Fibroblast of lung (primary cell): Measurements from ENCODE around the gene KLHL25. TPM values are rescaled to one million over a fixed set of nuclear protein-coding genes. Genes with fewer than 3 reads are reported as not detected.

ENCODE experiments used
- DNase-seq, 2 donors: peaks; one replicate each; pipeline versions ENCODE4 v3.0.0 to v3.0.0-alpha.2; 2010; ENCODE audit warnings: low read depth in 2 of 2
- H2AFZ ChIP-seq: 2 replicates; pipeline ENCODE4 v1.5.1; 2012; ENCODE audit warnings: low read length, control low read depth, inconsistent platforms
- H3K27ac ChIP-seq: 2 replicates; pipeline ENCODE4 v1.5.1; 2011; ENCODE audit warnings: low read length, control low read depth; ENCODE audit not compliant: insufficient read depth
- H3K27me3 ChIP-seq: 2 replicates; pipeline ENCODE4 v1.5.1; 2011; ENCODE audit warnings: mild to moderate bottlenecking, low read length; ENCODE audit not compliant: control insufficient read depth, insufficient read depth
- H3K36me3 ChIP-seq: 2 replicates; pipeline ENCODE4 v1.5.1; 2011; ENCODE audit warnings: low read length; ENCODE audit not compliant: control insufficient read depth, insufficient read depth
- H3K4me1 ChIP-seq: 2 replicates; pipeline ENCODE4 v1.5.1; 2011; ENCODE audit warnings: low read length; ENCODE audit not compliant: control insufficient read depth, insufficient read depth; ENCODE audit errors: extremely low read depth
- H3K4me2 ChIP-seq: 2 replicates; pipeline ENCODE4 v1.5.1; 2011; ENCODE audit warnings: low read length, control low read depth; ENCODE audit not compliant: insufficient read depth; ENCODE audit errors: extremely low read depth
- H3K4me3 ChIP-seq, 4 experiments: fragments of 200-600 bp in 1 of 4; sonication (generic) in 1 of 4; replicated peaks in 1 of 4; 2 replicates each; pipeline ENCODE4 v1.5.1; 2011 to 2016; ENCODE audit warnings: low read length in 4 of 4, low read depth in 3 of 4, mild to moderate bottlenecking in 3 of 4, control low read depth in 2 of 4, inconsistent platforms in 1 of 4, mixed read lengths in 1 of 4; ENCODE audit not compliant: insufficient read depth in 1 of 4; ENCODE audit errors: control extremely low read depth in 1 of 4
- H3K79me2 ChIP-seq: 2 replicates; pipeline ENCODE4 v1.5.1; 2012; ENCODE audit warnings: mild to moderate bottlenecking, low read length, inconsistent platforms; ENCODE audit not compliant: control insufficient read depth, insufficient read depth
- H3K9ac ChIP-seq: 2 replicates; pipeline ENCODE4 v1.5.1; 2011; ENCODE audit warnings: mild to moderate bottlenecking, low read length, control low read depth; ENCODE audit not compliant: insufficient read depth
- H3K9me3 ChIP-seq: 2 replicates; pipeline ENCODE4 v1.5.1; 2012; ENCODE audit warnings: low read depth, low read length; ENCODE audit not compliant: control insufficient read depth, insufficient read depth
- H4K20me1 ChIP-seq: 2 replicates; pipeline ENCODE4 v1.5.1; 2011; ENCODE audit warnings: low read length; ENCODE audit not compliant: control insufficient read depth, insufficient read depth; ENCODE audit errors: extremely low read depth
- CTCF ChIP-seq, 2 donors: IDR thresholded peaks in 1 of 2; conservative IDR thresholded peaks in 1 of 2; 1 replicate in 1 of 2; 2 replicates in 1 of 2; pipeline ENCODE4 v1.5.1; 2011 to 2012; ENCODE audit warnings: low read length in 2 of 2, control low read depth in 1 of 2, inconsistent platforms in 1 of 2, low read depth in 1 of 2, mild to moderate bottlenecking in 1 of 2
- EZH2 ChIP-seq: IDR thresholded peaks from 2 replicates; pipeline ENCODE4 v1.5.1; 2012; ENCODE audit warnings: low read length, control low read depth, mild to moderate bottlenecking; ENCODE audit errors: missing control alignments
- polyA plus RNA-seq, 2 donors: library from polyadenylated mRNA; depleted of rRNA in 1 of 2; stranded (reverse) in 1 of 2; unstranded in 1 of 2; fragments of >200 nt; gene quantifications; 2 replicates each; pipeline ENCODE4 v1.2.1, GENCODE V29; 2011 to 2012; ENCODE audit warnings: missing spikeins in 1 of 2
- total RNA-seq: library from RNA; depleted of rRNA; stranded (reverse); fragments of >200 nt; gene quantifications from 2 replicates; pipeline ENCODE4 v1.2.1, GENCODE V29; 2014

Gene KLHL25
- total and polyA plus RNA-seq, 2 donors (not counting 1 experiment from before 2014, with no cell fraction given): 1.4 to 5.4 TPM

- no peak overlapping the region for H3K4me2 ChIP-seq
- DNase-seq: no peak
- no peak for TF ChIP-seq CTCF (conservative IDR thresholded peaks at IDR 0.05 in 1 of 2, IDR thresholded peaks at IDR 0.05 in 1 of 2; ENCODE audit: low read depth in 1 of 2, low read length in 2 of 2)
- no peak for TF ChIP-seq EZH2
- H3K9me3 ChIP-seq: no peaks in the 10 kb centered on the region
- H3K4me3 ChIP-seq: no peak overlapping the region
- H3K36me3 ChIP-seq: peaks cover 13% of the 10 kb centered on the region
- H3K27me3 ChIP-seq: no peaks in the 10 kb centered on the region
- H3K9ac ChIP-seq: no peak overlapping the region
- no peaks in the 10 kb centered on the region for H3K79me2 ChIP-seq
- H3K4me1 ChIP-seq: no peaks in the 10 kb centered on the region
- H3K27ac ChIP-seq: no peak overlapping the region
- no peak overlapping the region for H2AFZ ChIP-seq
- H4K20me1 ChIP-seq: no peaks in the 10 kb centered on the region
Observed at GRCh38 chr15:85741662-85742061, 53.1 kb downstream of the KLHL25 start.

- TF ChIP-seq EZH2 (no peak), CTCF (conservative IDR thresholded peaks at IDR 0.05 in 1 of 2, IDR thresholded peaks at IDR 0.05 in 1 of 2; ENCODE audit: low read depth in 1 of 2, low read length in 2 of 2) (no peak)
- Histone ChIP-seq H3K36me3 (peaks cover 13% of the 10 kb centered on the region), H3K4me1 (no peaks in the 10 kb centered on the region), H3K27ac (no peak overlapping the region), H2AFZ (no peak overlapping the region), H3K79me2 (no peaks in the 10 kb centered on the region), H3K27me3 (no peaks in the 10 kb centered on the region), H4K20me1 (no peaks in the 10 kb centered on the region), H3K4me2 (no peak overlapping the region), H3K4me3 (no peak overlapping the region), H3K9me3 (no peaks in the 10 kb centered on the region), H3K9ac (no peak overlapping the region)
- no peak for DNase-seq
Observed at GRCh38 chr15:85741021-85741421, 53.7 kb downstream of the KLHL25 start.

- H2AFZ ChIP-seq: no peak overlapping the region
- no peak overlapping the region for H3K9ac ChIP-seq
- no peak overlapping the region for H3K4me3 ChIP-seq
- H3K36me3 ChIP-seq: peaks cover 9% of the 10 kb centered on the region
- no peaks in the 10 kb centered on the region for H3K4me1 ChIP-seq
- DNase-seq: no peak
- no peak overlapping the region for H3K4me2 ChIP-seq
- no peak for TF ChIP-seq EZH2
- TF ChIP-seq CTCF (conservative IDR thresholded peaks at IDR 0.05 in 1 of 2, IDR thresholded peaks at IDR 0.05 in 1 of 2; ENCODE audit: low read depth in 1 of 2, low read length in 2 of 2): no peak
- H3K79me2 ChIP-seq: no peaks in the 10 kb centered on the region
- no peaks in the 10 kb centered on the region for H4K20me1 ChIP-seq
- no peaks in the 10 kb centered on the region for H3K27me3 ChIP-seq
- peaks cover 2% of the 10 kb centered on the region for H3K9me3 ChIP-seq
- no peak overlapping the region for H3K27ac ChIP-seq
Observed at GRCh38 chr15:85737061-85737460, 57.7 kb downstream of the KLHL25 start.
